Effector memory CD4-positive, alpha-beta T cell (primary cell): ENCODE measurements around the gene CNMD.
"Not testable (repeated sequence)": the region's sequence is repeated elsewhere in the genome, so short reads cannot be mapped to it uniquely, and the experiment has no call there.

Experiments
- DNase-seq, 3 donors: peaks; one replicate each; pipeline ENCODE4 v3.0.0-alpha.2; 2020
- H3K27ac ChIP-seq: 2 replicates; pipeline ENCODE4 v1.7.0; 2013; ENCODE audit warnings: mild to moderate bottlenecking, low read length, moderate library complexity; ENCODE audit not compliant: insufficient read depth, poor library complexity, severe bottlenecking
- H3K27me3 ChIP-seq: replicated peaks from 2 replicates; pipeline ENCODE4 v1.7.0; 2013; ENCODE audit warnings: mild to moderate bottlenecking, low read length; ENCODE audit not compliant: insufficient read depth, control insufficient read depth, poor library complexity, severe bottlenecking
- H3K36me3 ChIP-seq: 2 replicates; pipeline ENCODE4 v1.7.0; 2013; ENCODE audit warnings: mild to moderate bottlenecking, low read length, moderate library complexity; ENCODE audit not compliant: control insufficient read depth, insufficient read depth
- H3K4me1 ChIP-seq: 2 replicates; pipeline ENCODE4 v1.7.0; 2013; ENCODE audit warnings: low read length, mild to moderate bottlenecking; ENCODE audit not compliant: control insufficient read depth, insufficient read depth, poor library complexity, severe bottlenecking
- H3K4me3 ChIP-seq: 2 replicates; pipeline ENCODE4 v1.7.0; 2013; ENCODE audit warnings: low read length, low read depth, mild to moderate bottlenecking; ENCODE audit not compliant: insufficient read depth, poor library complexity, severe bottlenecking
- H3K9me3 ChIP-seq: 2 replicates; pipeline ENCODE4 v1.7.0; 2013; ENCODE audit warnings: mild to moderate bottlenecking, low read length, moderate library complexity; ENCODE audit not compliant: control insufficient read depth

Gene CNMD

DNA sequence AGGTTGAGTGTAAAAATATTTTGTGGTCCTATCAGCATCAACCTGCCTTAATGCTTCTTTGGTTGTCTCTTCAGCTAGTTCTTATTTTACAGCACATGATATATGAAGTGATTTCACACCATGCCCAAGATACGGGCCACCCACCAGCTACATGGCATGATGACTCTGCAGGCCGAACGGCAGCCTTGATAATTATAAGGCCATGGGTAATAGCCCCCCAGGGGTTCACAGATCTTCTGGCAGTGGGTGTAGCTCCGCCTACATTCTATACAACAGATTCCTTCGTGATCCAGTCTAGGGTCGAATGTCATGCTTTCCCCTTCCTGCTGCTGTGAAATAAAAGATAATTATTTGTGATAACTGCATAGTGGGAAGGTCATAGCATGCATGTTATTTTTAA lies 36.1 kb downstream of the CNMD start:
- DNase-seq = no peak
- no peaks in the 10 kb centered on the region for H3K9me3 ChIP-seq
- no peak overlapping the region for H3K27ac ChIP-seq
- no peaks in the 10 kb centered on the region for H3K4me1 ChIP-seq
- H3K36me3 ChIP-seq = no peaks in the 10 kb centered on the region
- H3K4me3 ChIP-seq = no peak overlapping the region
- H3K27me3 ChIP-seq = no peaks in the 10 kb centered on the region

DNA sequence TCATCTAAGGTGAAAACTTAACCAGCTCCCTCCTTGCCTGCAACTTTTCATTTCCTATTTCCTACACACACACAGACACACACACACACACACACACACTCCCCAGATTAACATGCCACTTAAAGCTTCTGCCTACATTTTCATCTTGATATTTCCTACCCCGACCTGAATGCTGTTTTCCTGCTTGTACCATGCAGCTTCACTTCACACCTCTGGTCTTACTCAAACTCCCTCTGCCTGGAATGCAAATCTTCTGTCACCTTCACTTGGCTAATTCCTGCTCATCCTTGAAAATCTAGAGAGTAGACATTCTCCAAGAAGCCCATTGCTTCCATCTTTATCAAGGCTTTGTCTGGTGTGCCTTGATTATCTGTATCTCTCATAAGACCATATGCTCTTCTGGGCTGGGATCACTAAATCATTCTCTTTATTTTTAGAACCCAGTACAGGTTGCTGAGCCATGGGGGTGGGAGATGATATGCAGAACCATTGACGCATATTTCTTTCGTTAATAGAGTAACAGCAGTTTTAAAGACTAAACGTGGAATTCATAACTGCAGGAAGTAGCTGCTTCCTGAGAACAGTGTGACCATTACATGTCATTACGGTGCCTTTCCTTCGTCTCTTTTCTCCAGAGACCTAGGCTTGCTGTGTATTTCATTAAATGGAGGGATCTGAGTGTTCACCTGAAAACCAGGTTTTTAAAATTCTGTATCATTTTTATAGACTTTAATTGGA lies 37.7 kb downstream of the CNMD start:
- Histone ChIP-seq H3K27me3 (no peaks in the 10 kb centered on the region), H3K36me3 (no peaks in the 10 kb centered on the region), H3K4me1 (no peaks in the 10 kb centered on the region), H3K4me3 (no peak overlapping the region), H3K27ac (no peak overlapping the region), H3K9me3 (no peaks in the 10 kb centered on the region)
- no peak for DNase-seq

DNA sequence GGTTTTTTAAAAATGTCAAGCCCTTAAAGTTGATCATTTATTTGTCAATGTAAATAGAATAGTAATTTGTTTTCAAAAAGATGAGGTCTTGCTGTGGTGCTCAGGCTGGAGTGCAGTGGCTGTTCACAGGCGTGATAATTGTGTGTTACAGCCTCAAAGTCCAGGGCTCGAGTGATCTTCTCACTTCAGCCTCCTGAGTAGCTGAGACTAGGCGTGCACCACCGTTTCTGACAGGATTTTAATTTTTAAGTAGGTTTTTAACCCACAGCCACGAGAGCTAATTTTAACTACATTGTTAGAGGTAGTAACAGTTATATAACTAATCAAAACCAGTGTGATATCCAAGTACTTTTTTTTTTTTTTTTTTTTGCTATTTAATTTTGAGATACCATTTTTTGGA lies 43.1 kb downstream of the CNMD start:
- no peak for DNase-seq
- no peaks in the 10 kb centered on the region for H3K36me3 ChIP-seq
- H3K9me3 ChIP-seq = no peaks in the 10 kb centered on the region
- H3K4me3 ChIP-seq = no peak overlapping the region
- H3K27me3 ChIP-seq = no peaks in the 10 kb centered on the region
- no peak overlapping the region for H3K27ac ChIP-seq
- H3K4me1 ChIP-seq = no peaks in the 10 kb centered on the region

DNA sequence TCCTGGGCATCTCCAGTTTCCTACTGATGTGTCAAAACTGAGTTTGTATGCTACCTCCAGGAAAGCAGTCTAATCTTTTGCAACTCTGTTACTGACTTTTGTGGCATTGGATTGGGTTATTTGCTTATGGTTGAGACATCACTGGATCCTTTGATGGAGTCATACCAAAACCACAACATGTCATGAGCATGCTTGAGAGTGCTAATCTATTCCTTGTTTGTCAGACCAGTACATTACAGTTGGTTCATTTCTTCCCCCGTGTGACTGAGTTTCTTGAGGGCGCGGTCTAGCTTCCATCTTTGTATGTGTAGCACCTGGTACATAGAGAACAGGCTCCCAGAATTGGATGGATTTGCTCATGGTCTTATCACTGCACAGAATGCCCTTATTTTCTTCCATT lies 43.8 kb downstream of the CNMD start:
- Histone ChIP-seq H3K9me3 (no peaks in the 10 kb centered on the region), H3K4me1 (no peaks in the 10 kb centered on the region), H3K27me3 (no peaks in the 10 kb centered on the region), H3K36me3 (peaks cover 3% of the 10 kb centered on the region), H3K27ac (no peak overlapping the region), H3K4me3 (no peak overlapping the region)
- DNase-seq = no peak

DNA sequence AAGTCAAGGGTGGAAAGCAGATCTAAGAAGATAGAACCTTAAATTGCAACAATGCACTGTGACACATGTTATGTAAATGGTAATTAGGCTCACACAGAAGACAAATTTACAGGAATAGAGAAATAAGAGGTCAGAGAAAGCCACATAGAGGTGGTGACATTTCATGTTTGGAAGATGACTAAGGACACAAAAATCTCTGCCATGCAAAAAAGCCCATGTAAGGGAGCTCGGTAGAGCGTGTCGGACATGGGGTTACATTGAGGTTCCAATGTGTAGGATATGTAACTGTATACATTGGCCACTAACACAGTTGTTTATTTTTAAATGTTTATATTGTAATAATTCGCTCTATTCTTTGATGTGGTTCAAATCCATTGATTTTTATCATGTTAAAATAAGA lies 53.2 kb downstream of the CNMD start:
- no peaks in the 10 kb centered on the region for H3K9me3 ChIP-seq
- no peaks in the 10 kb centered on the region for H3K4me1 ChIP-seq
- H3K36me3 ChIP-seq = peaks cover 22% of the 10 kb centered on the region
- no peak overlapping the region for H3K4me3 ChIP-seq
- no peak overlapping the region for H3K27ac ChIP-seq
- H3K27me3 ChIP-seq = no peaks in the 10 kb centered on the region
- DNase-seq = no peak

DNA sequence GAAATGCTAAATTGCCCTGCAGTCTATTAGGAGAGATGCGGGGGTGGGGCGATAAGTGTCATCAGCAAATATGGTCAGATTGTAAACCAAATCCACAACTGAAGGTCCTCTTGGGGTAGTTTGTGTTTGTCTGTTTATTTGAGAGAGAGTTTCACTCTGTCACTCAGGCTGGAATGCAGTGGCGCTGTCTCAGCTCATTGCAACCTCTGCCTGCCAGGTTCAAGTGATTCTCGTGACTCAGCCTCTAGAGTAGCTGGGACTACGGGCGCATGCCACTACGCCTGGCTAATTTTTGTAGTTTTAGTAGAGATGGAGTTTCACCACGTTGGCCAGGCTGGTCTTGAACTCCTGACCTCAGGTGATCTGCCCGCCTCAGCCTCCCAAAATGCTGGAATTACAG lies 53.8 kb downstream of the CNMD start:
- not testable (repeated sequence) for DNase-seq

DNA sequence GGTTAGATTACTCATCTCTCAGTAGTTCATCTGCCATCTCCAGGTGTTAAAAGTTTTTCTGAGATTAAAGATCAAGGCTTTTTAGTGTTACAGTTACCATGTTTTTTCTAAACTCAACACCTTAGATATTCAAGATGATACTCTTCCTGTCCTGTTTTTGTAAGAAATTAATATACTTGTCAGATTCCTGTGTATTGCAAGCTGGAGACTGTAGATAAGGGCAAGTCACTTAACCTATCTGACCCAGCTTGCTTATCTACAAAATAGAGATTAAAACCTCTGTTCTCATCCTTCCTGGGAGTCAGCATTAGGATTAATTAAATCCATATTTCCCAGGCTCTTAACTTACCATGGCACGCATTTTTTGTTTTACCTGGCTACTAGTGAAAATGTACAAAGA lies 61.8 kb downstream of the CNMD start:
- no peaks in the 10 kb centered on the region for H3K4me1 ChIP-seq

More for the DNA sequence above, 53.8 kb downstream of the CNMD start:
- H3K27me3 ChIP-seq, H3K4me1 ChIP-seq, H3K9me3 ChIP-seq, H3K27ac ChIP-seq, H3K4me3 ChIP-seq: not testable (repeated sequence)
- peaks cover 26% of the 10 kb centered on the region for H3K36me3 ChIP-seq

DNA sequence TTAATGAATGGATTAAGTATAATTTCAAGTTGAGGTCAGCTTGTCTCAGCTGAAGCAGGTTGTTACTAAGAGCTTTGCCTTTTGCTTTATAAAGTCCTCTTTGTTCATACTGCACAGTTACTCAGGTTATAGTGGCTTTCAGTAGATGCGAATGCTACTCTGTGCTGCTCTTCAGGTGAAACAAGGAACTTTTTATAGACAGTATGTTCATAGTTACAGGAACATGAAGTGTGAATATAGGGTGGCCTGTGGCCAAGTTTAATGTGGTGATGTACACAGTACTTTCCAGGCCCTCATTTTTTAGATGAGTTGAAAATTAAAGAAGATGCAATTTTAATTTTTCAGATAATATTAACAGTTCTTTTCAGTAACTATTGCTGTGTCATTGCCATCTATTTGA lies 66.2 kb downstream of the CNMD start:
- H3K4me3 ChIP-seq = no peak overlapping the region
- no peaks in the 10 kb centered on the region for H3K9me3 ChIP-seq
- DNase-seq = no peak
- H3K27me3 ChIP-seq = no peaks in the 10 kb centered on the region
- H3K36me3 ChIP-seq = peaks cover 25% of the 10 kb centered on the region
- no peak overlapping the region for H3K27ac ChIP-seq
- no peaks in the 10 kb centered on the region for H3K4me1 ChIP-seq

More for the DNA sequence above, 61.8 kb downstream of the CNMD start:
- no peak overlapping the region for H3K4me3 ChIP-seq
- H3K27me3 ChIP-seq = no peaks in the 10 kb centered on the region
- H3K36me3 ChIP-seq = peaks cover 42% of the 10 kb centered on the region
- H3K9me3 ChIP-seq = no peaks in the 10 kb centered on the region
- no peak for DNase-seq
- H3K27ac ChIP-seq = no peak overlapping the region

DNA sequence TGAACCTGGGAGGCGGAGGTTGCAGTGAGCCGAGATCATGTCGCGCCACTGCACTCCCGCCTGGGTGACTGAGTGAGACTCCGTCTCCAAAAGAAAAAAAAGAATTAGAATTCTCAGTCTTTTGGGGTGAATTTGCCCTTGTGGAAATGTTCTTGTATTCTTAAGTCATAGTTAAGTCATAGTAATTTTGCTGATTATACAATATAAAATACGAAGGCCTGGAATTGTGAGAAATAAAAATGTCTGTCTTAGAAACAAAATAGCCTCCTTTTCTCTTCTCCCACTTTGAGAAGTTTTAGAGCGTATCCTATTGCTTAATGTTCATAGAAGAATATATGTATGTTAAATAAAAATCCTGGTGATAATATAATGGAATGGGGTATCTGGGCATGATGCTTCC lies 68.9 kb downstream of the CNMD start:
- Histone ChIP-seq H3K9me3 (no peaks in the 10 kb centered on the region), H3K4me1 (no peaks in the 10 kb centered on the region), H3K36me3 (peaks cover 35% of the 10 kb centered on the region), H3K4me3 (no peak overlapping the region), H3K27me3 (no peaks in the 10 kb centered on the region), H3K27ac (no peak overlapping the region)
- no peak for DNase-seq

DNA sequence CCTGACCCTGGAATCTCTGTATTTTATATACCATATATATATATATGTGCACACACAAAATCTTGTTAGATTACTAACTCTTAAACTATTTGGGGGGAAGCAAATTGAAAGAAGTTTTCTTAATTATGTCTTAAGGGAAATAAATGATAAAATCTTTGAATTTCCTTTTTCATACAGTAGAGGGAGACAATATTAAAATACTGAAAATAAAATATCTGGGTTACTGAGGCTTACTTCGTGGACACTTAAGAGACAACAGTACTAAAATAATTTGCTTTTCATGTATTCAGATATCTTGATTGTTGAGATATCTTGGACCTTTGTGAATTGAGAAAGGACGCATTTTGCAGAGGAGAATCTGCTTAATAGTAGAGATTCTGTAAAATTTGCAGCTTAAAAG lies 69.9 kb downstream of the CNMD start:
- H3K27me3 ChIP-seq = no peaks in the 10 kb centered on the region
- no peaks in the 10 kb centered on the region for H3K9me3 ChIP-seq
- no peaks in the 10 kb centered on the region for H3K4me1 ChIP-seq

More for the DNA sequence above, 69.9 kb downstream of the CNMD start:
- peaks cover 34% of the 10 kb centered on the region for H3K36me3 ChIP-seq
- DNase-seq = no peak
- no peak overlapping the region for H3K4me3 ChIP-seq
- H3K27ac ChIP-seq = no peak overlapping the region
